Medulla oblongata (tissue), 1 donor: Measurements from ENCODE around the gene PRCC.

Experiments
- DNase-seq: peaks from one replicate; pipeline ENCODE4 v3.0.0-alpha.2; 2015; ENCODE audit errors: extremely low spot score

The PRCC gene

GRCh38 chr1:156767101-156767878, at the start of gene PRCC:
Gene PRCC, plus strand, starts transcription at chr1:156767535. Its CDS starts 237 bp downstream, at chr1:156767772.
- peak; percentile 100 for DNase-seq

GRCh38 chr1:156721131-156721530, 46.2 kb upstream of the PRCC start:
- no peak for DNase-seq

GRCh38 chr1:156721535-156721934, 45.8 kb upstream of the PRCC start:
- DNase-seq: no peak

- DNase-seq: peak; percentile 94
These were observed 41.6 kb upstream of the PRCC start for GRCh38 chr1:156725683-156726280.

GRCh38 chr1:156726549-156727226, 40.6 kb upstream of the PRCC start:
- peak; percentile 72 for DNase-seq

GRCh38 chr1:156727492-156727891, 39.8 kb upstream of the PRCC start:
- DNase-seq: no peak

- DNase-seq: peak; percentile 81
These were observed 39.3 kb upstream of the PRCC start, which contains the start of gene METTL25B for GRCh38 chr1:156727926-156728598. Gene METTL25B, plus strand, starts transcription at chr1:156728469. Its CDS starts 636 bp downstream, at chr1:156729105.

- peak; percentile 95 for DNase-seq
These were observed 38.5 kb upstream of the PRCC start, which contains the start of gene ISG20L2 for GRCh38 chr1:156728599-156729462. Gene ISG20L2, minus strand, starts transcription at chr1:156728766. Its CDS starts 1,114 bp downstream, at chr1:156727652.

- DNase-seq: no peak
These were observed 33.2 kb upstream of the PRCC start for GRCh38 chr1:156733989-156734584.

GRCh38 chr1:156738407-156738806, 28.9 kb upstream of the PRCC start:
- no peak for DNase-seq

- no peak for DNase-seq
These were observed 28.4 kb upstream of the PRCC start for GRCh38 chr1:156738916-156739315.

GRCh38 chr1:156740237-156740740, 27.0 kb upstream of the PRCC start:
- DNase-seq: peak; percentile 36

GRCh38 chr1:156740741-156741480, 26.4 kb upstream of the PRCC start, which contains the start of gene MRPL24:
Gene MRPL24, minus strand, starts transcription at chr1:156741088. Its CDS starts 2,384 bp downstream, at chr1:156738704.
- peak; percentile 100 for DNase-seq

- no peak for DNase-seq
These were observed 25.8 kb upstream of the PRCC start for GRCh38 chr1:156741481-156741983.

- DNase-seq: no peak
These were observed 25.3 kb upstream of the PRCC start for GRCh38 chr1:156742017-156742416.

- no peak for DNase-seq
These were observed 24.5 kb upstream of the PRCC start for GRCh38 chr1:156742801-156743200.

GRCh38 chr1:156743367-156744302, 23.7 kb upstream of the PRCC start:
- DNase-seq: no peak

- DNase-seq: no peak
These were observed 23.0 kb upstream of the PRCC start for GRCh38 chr1:156744344-156744743.
